GM10248 (cell line): ENCODE data around the gene KCNN4.
"Not testable (repeated sequence)": the region's sequence is repeated elsewhere in the genome, so short reads cannot be mapped to it uniquely, and the experiment has no call there.

Experiments used
- CTCF ChIA-PET: fragments of 300-600 bp; sonication (Branson Sonifier 250); formaldehyde crosslinking; extraction: SDS; loops from one replicate; lab custom pipeline; 2021; ENCODE audit warnings: antibody characterized with exemption; lab: Yijun Ruan, JAX
- POLR2A ChIA-PET: fragments of 350-650 bp; sonication (Branson Sonifier 250); formaldehyde crosslinking; extraction: SDS; loops from one replicate; lab custom pipeline; 2020; ENCODE audit warnings: antibody characterized with exemption; lab: Yijun Ruan, JAX
- DNase-seq: peaks from one replicate; pipeline ENCODE4 v3.0.0; 2012; ENCODE audit errors: extremely low spot score
- CTCF ChIP-seq: IDR thresholded peaks from 2 replicates; pipeline ENCODE4 v1.5.1; 2012; ENCODE audit warnings: mild to moderate bottlenecking, low read depth; ENCODE audit errors: extremely low read depth, missing control alignments, control extremely low read depth

KCNN4 gene

GRCh38 chr19:43769256-43769655, 11.5 kb downstream of the KCNN4 start:
- TF ChIP-seq CTCF = no peak
- POLR2A ChIA-PET = no interaction called here
- CTCF ChIA-PET = interaction anchor here (1.0 to 20.8 kb wide), 6 partner anchors 9 to 101 kb away, joined by 3 to 234 read pairs (median 24); partner anchors contain the start of genes KCNN4 and SMG9
- DNase-seq = no peak

- ChIA-PET CTCF (interaction anchor here (1.0 to 20.8 kb wide), 7 partner anchors 9 to 27 kb away, joined by 3 to 234 read pairs (median 7); partner anchors contain the start of genes KCNN4 and SMG9), POLR2A (interaction anchor here (1.6 to 1.8 kb wide), 2 partner anchors 9 to 10 kb away, joined by 3 to 6 read pairs; no protein-coding TSS in a partner anchor)
- DNase-seq = no peak
- TF ChIP-seq CTCF = no peak
Observed at GRCh38 chr19:43768273-43769050, 12.3 kb downstream of the KCNN4 start.

- POLR2A ChIA-PET = interaction anchor here (1.6 to 5.1 kb wide), 3 partner anchors 9 to 14 kb away, joined by 3 to 38 read pairs (median 6); partner anchors contain the start of gene SMG9
- DNase-seq = no peak
- TF ChIP-seq CTCF = no peak
- CTCF ChIA-PET = interaction anchor here (1.5 to 20.8 kb wide), 9 partner anchors 10 to 31 kb away, joined by 4 to 234 read pairs (median 14); partner anchors contain the start of genes KCNN4 and SMG9
Observed at GRCh38 chr19:43767818-43768217, 13.0 kb downstream of the KCNN4 start.

GRCh38 chr19:43767316-43767715, 13.5 kb downstream of the KCNN4 start:
- POLR2A ChIA-PET = interaction anchor here (1.6 to 5.1 kb wide), 3 partner anchors 9 to 14 kb away, joined by 3 to 38 read pairs (median 6); partner anchors contain the start of gene SMG9
- CTCF ChIA-PET = interaction anchor here (1.2 to 20.8 kb wide), 11 partner anchors 10 to 42 kb away, joined by 3 to 234 read pairs (median 5); partner anchors contain the start of genes KCNN4 and SMG9
- DNase-seq = no peak

GRCh38 chr19:43766755-43767043, 14.1 kb downstream of the KCNN4 start:
- ChIA-PET CTCF (interaction anchor here (1.1 to 20.8 kb wide), 14 partner anchors 11 to 73 kb away, joined by 3 to 234 read pairs (median 4); partner anchors contain the start of genes KCNN4 and SMG9), POLR2A (interaction anchor here (1.6 to 5.1 kb wide), 3 partner anchors 8 to 13 kb away, joined by 3 to 38 read pairs (median 6); partner anchors contain the start of gene SMG9)
- DNase-seq = no peak
- no peak for TF ChIP-seq CTCF

More at GRCh38 chr19:43767316-43767715, 13.5 kb downstream of the KCNN4 start:
- no peak for TF ChIP-seq CTCF

GRCh38 chr19:43765109-43765876, 15.5 kb downstream of the KCNN4 start:
- ChIA-PET POLR2A (interaction anchor here (0.6 to 5.1 kb wide), 3 partner anchors 12 to 169 kb away, joined by 3 to 38 read pairs (median 3); partner anchors contain the start of genes IRGQ and SMG9), CTCF (interaction anchor here (0.8 to 20.8 kb wide), 10 partner anchors 10 to 230 kb away, joined by 3 to 234 read pairs (median 6); partner anchors contain the start of genes KCNN4, PLAUR and SMG9)
- no peak for TF ChIP-seq CTCF
- DNase-seq = peak; percentile 72

- POLR2A ChIA-PET = interaction anchor here (1.1 to 5.1 kb wide), 2 partner anchors 11 to 15 kb away, joined by 3 to 38 read pairs; partner anchors contain the start of gene SMG9
- CTCF ChIA-PET = interaction anchor here (0.8 to 20.8 kb wide), 8 partner anchors 9 to 96 kb away, joined by 3 to 234 read pairs (median 24); partner anchors contain the start of genes KCNN4, PLAUR and SMG9
- not testable (repeated sequence) for DNase-seq
Observed at GRCh38 chr19:43764684-43765083, 16.1 kb downstream of the KCNN4 start.
